Esophagus mucosa (tissue), 1 donor: ENCODE data around the gene SPTBN1. TPM values are rescaled to one million over a fixed set of nuclear protein-coding genes. Genes with fewer than 3 reads are reported as not detected.

Source experiments
- ATAC-seq: fragments of 200-7000 bp; cut with Tn5 transposase; one replicate; pipeline ENCODE4 v1.9.1; 2020
- total RNA-seq: library from RNA; stranded (reverse); gene quantifications from one replicate; pipeline ENCODE4 v1.2.4, GENCODE V29; 2023
- donor health status: DM: yes; HTN: yes; CAD: no.

The SPTBN1 gene
- total RNA-seq, 1 donor from 2014 or later, result 77.2 TPM

GRCh38 chr2:54595161-54595803, 139.2 kb downstream of the SPTBN1 start:
- no peak for ATAC-seq

- ATAC-seq, result no peak
These were observed 140.1 kb downstream of the SPTBN1 start for GRCh38 chr2:54595999-54596902.

DNA sequence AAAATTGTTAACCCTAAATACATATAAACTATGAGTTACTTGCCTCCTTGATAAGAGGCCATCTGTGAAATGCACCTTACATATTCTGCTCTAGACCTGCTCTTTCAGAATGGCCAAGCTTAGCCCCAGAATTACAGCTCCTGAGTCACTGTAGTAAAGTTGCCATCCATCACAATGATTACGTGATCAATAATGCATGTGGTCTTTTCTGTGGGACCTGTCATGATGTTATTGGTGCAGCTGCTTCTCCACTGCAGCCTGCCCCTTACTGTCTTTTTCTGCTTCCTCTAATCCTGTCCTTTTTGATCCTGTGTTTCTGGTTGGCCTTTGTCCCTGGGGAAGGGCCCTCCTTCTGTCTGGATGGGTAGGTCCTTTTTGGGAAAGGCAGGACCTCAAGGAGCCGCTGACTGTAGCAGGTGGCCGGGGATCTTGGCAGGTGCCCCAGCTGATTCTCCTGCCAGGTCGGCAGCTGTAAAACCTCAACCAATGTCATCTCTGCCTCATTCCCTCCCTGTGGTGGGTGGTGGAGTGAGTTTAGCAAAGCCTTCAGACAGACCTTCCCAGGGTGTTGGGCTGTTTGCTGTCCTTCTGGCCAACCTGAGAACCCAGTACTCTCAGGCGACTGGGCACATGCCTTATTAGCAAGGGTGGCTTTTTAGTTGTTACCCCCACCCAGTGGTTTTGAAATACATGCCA, 141.2 kb downstream of the SPTBN1 start:
- ATAC-seq, result no peak

- no peak for ATAC-seq
These were observed 142.5 kb downstream of the SPTBN1 start for GRCh38 chr2:54598347-54599325.

DNA sequence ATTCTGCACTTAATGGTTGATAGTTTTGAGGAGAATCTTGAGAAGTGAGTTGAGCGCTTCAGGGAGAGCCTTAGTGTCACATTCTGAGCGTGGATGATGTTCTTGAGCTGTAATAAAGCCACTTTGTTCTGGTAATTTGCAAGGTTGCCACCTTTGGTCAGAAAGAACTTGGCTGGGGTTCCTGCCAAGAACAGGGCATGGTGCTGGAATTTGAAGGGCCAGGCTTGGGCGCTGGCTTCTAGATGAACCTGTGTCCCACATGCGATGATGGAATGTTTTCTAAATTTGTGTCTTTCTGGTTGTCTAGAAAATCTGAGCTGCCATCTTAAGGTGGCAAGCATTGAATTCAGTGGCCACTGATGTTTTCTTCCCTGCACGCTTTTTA, 143.2 kb downstream of the SPTBN1 start:
- ATAC-seq, result no peak

GRCh38 chr2:54599914-54600313, 143.8 kb downstream of the SPTBN1 start:
- ATAC-seq, result peak; percentile 98

GRCh38 chr2:54601339-54601738, 145.2 kb downstream of the SPTBN1 start:
- ATAC-seq, result no peak

GRCh38 chr2:54602736-54603322, 146.7 kb downstream of the SPTBN1 start:
- ATAC-seq, result no peak

DNA sequence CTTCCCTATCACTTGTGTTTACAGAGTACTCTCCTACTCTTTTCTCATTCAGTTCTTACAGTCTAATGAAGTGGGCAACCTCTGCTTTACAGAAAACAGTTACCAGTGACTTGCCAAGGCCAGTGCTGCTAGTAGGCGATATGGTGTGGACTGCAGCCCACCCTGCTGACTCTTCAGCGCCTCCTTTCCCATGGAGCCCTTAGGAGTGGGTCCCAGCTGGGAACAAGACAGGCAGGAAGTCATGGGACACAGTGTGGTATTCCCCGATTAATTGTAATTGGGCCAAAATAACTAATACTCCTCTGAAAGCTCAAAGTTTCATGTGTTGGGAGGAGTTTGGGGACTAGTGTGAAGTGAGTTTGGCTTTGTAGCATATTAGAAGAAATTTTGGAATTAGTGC, 147.2 kb downstream of the SPTBN1 start:
- ATAC-seq, result no peak

DNA sequence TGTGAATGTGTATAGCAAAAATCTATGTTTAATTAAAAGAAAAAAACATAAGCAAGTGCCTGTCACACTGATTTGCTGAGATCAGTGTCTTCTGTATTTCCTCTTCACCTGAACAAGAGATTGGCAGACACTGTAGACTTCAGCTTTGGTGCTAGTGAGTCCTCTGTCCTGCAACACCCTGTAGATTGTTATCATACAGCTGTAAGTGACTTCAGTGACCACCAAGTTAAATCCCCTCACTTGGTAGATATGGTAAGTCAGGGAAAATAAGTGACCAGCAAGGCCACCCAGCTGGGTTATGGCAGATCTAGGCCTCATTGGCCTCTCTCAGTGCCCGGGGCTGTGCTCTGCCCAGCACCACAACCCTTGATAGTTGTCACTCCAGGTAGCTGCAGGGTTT, 147.7 kb downstream of the SPTBN1 start:
- ATAC-seq, result no peak

GRCh38 chr2:54604871-54605270, 148.7 kb downstream of the SPTBN1 start:
- no peak for ATAC-seq

GRCh38 chr2:54605836-54606235, 149.7 kb downstream of the SPTBN1 start:
- ATAC-seq, result no peak

DNA sequence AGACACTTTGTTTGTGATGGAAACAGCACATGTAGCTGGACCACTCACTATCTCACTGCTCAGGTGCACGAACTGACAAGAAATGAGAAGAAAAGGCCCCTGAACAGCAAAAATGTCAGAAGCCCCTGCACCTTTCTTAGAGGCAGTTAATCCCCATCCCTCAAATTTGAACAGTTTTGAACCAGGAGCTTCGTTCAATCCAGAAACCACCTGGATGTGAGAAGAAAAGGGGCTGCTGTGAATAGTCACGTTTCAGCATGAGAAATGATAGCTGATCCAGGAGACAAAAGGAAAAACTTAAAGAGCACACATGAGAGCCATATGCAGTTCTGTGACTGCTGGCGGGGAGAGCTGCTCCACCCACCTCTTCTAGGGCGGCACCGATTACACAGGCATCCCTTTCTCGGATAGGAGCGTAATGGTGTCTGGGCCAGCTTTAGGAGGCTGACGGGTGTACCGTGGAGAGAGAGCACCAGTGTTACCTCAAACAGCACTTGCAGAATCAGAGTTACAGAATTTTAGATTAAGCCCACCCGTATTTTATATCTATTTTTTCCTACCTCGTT, 150.3 kb downstream of the SPTBN1 start:
- no peak for ATAC-seq

- ATAC-seq, result no peak
These were observed 152.1 kb downstream of the SPTBN1 start for GRCh38 chr2:54608224-54608623.

- ATAC-seq, result no peak
These were observed 153.1 kb downstream of the SPTBN1 start for GRCh38 chr2:54609241-54609640.

DNA sequence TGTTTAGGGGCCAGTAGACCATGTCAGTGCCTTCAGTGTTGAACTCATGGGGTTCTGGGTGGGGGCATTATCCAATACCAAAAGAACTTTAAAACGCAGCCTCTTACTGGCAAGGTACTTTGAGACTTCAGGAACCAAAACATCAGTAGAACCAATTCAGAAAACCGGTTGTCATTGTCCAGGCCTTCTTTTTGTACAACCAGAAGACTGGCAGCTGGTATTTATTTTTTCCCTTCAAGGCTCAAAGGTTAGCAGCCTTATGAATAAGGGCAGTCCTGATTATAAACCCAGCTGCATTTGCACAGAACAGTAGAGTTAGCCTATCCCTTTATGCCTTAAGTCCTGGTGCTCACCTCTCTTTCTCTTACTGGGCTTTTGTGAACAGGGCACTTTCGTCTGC, 153.5 kb downstream of the SPTBN1 start:
- ATAC-seq, result no peak

DNA sequence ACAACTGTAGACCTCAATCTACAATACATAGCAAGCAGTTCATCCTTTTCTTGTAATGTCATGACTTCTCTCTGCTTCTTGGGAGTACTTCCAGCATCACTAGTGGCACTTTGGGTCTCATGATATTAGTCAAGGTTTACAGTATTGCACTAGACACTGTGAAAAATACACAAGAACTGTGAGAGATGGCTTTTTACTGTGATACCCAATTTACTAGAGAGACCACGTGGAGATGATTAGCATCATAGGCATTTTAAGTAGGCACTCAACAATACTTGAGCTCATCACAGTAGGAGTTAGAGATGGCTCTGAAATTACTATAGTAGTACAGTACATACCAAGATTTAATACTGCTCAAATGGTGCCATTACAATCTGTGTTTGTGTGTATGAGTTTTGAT, 154.6 kb downstream of the SPTBN1 start:
- no peak for ATAC-seq

DNA sequence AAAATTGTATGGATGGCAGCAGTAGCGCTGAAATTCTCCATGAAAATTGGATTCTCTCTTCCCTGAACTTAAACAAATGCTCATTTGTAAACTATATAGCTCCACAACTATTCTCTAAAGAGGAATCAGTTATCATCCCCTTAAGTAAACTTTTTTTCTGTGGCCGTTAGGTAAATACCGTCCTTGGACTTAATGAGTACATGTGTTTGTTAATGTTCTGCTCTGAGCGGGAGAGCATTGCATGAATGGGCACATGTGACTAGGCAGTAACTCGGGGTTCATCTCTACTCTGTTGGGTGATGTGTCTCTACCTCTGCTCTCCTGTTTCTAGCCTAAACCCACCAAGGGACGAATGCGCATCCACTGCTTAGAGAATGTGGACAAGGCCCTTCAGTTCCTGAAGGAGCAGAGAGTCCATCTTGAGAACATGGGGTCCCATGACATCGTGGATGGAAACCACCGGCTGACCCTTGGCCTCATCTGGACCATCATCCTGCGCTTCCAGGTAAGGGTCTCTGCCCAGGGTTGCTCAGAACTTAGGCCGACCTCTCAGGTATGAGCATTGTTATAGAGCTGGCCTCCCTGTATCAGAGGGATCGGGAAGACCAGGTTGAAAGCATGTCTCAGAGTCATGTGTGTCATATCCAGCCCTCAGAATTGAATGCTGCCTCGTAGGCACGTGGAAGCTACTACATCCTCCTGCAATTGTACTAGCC, 155.9 kb downstream of the SPTBN1 start:
- no peak for ATAC-seq

DNA sequence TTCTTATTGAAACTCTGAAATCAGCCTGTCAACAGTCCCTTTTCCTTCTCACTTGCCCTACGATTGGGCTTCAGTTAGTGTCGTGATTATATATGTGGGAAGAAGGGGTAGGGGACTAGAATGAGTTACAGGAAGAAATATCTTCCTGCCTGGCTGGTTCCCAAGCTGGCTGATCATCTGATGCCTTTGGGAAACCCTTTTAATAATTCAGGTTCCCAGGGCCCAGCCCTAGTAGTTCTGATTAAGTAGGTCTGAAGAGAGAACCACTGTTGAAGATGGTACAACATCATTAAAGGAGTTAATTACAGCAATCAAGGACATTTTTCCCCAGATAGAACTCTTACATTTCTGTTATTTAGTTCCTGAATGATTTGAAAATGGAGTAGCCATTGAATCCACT, 157.3 kb downstream of the SPTBN1 start:
- no peak for ATAC-seq

- ATAC-seq, result peak; percentile 55
These were observed 157.7 kb downstream of the SPTBN1 start for GRCh38 chr2:54613794-54614257.

DNA sequence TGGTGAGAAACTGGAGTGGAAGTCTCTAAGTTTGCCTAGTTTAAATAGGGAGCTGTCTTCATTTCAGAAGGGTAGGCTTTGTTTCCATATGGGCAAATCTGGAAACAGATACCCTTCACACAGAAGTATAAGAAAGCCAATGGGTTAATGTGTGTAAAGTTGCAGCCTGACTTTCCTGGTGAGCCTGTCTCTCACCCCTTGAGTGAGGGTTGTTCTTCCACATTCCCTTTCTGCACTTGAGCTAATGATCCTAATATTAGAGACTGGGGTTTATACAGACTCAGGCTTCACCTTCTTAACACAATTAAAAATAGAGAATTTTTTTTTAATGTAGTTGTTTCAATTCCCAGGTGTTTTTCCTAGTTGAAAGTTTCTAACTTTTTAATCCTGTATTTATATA, 158.7 kb downstream of the SPTBN1 start:
- no peak for ATAC-seq
